GM12892 (cell line): Measurements from ENCODE around the gene RND3.

Source experiments
- DNase-seq: peaks from one replicate; pipeline ENCODE4 v3.0.0; 2011; ENCODE audit not compliant: insufficient read length
- FAIRE-seq: peaks from 2 replicates; lab custom pipeline; 2011; peaks lifted over from hg19 to GRCh38; lab: Jason Lieb, UNC
- POLR2A ChIP-seq: IDR thresholded peaks from 2 replicates; pipeline ENCODE4 v1.6.1; 2011; ENCODE audit warnings: low read depth, low read length, control low read depth
- POLR2AphosphoS5 ChIP-seq: IDR thresholded peaks from 2 replicates; pipeline ENCODE4 v1.6.1; 2011; ENCODE audit warnings: low read depth, low read length, control low read depth
- TAF1 ChIP-seq: IDR thresholded peaks from 2 replicates; pipeline ENCODE4 v1.6.1; 2011; ENCODE audit warnings: low read depth, mild to moderate bottlenecking, control low read depth, low read length, borderline replicate concordance

RND3 gene

DNA sequence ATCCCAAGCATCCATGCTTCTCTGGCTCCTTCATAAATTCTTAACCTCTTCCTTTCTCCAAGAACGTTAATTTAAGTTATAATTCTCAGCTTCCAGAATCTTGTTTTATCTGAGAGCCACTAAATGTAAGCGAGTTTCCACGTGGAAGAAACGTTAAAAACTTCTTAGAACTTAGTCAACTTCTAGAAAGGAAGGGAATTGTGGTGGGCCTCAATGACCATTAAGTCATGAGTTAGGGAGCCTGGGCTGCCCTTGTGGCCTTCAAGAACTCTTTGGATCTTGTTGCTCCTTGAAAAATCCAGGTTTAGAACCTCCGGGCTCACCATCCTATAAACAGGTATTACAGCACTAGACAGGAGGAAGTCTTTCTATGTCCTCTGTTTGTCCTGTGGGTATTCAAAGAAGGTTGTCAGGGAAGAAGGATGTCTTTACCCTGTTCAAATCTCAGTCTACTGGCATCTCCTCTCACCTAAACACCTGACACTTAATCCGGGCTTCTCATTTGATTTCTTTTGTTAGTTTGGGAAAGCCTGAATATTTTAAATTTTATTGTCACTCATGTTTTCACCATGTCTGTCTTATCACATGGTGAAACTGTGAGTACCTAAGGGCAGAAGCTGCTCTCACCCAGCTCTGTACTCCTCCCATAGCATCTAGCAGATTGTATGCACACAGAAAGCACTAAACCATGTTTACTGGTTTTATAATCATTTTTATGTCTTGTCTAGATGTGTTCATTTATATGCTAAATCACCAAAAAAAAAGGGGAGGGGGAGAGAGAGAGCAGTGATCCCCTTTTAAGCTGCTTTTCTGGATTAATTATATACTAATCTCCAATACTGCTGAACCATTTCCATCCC, 6.3 kb downstream of the RND3 start:
- DNase-seq (no peak), FAIRE-seq (no peak)
- no peak for TF ChIP-seq POLR2AphosphoS5
- TF ChIP-seq TAF1: no peak
- no peak for TF ChIP-seq POLR2A

DNA sequence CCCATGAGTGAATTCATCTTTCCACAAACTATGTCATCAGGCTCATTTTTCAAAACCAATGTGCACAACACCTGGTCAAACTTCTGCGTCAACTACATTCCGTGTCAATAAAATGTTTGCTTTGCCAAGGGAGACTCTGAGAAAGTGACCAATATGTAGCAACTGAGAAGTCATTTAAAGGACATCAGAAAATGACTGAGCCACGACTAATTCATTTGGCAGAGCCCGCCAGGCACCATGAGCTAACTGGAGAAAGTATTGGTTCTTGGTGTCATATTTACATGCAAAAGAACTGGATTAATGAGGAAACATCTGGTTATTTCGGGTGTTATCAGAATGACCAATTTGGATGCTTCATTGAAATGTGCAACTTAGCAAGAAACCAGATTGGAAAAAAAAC, 7.2 kb downstream of the RND3 start:
- TF ChIP-seq POLR2AphosphoS5 (no peak), TAF1 (no peak), POLR2A (no peak)
- no peak for FAIRE-seq
- DNase-seq: no peak

DNA sequence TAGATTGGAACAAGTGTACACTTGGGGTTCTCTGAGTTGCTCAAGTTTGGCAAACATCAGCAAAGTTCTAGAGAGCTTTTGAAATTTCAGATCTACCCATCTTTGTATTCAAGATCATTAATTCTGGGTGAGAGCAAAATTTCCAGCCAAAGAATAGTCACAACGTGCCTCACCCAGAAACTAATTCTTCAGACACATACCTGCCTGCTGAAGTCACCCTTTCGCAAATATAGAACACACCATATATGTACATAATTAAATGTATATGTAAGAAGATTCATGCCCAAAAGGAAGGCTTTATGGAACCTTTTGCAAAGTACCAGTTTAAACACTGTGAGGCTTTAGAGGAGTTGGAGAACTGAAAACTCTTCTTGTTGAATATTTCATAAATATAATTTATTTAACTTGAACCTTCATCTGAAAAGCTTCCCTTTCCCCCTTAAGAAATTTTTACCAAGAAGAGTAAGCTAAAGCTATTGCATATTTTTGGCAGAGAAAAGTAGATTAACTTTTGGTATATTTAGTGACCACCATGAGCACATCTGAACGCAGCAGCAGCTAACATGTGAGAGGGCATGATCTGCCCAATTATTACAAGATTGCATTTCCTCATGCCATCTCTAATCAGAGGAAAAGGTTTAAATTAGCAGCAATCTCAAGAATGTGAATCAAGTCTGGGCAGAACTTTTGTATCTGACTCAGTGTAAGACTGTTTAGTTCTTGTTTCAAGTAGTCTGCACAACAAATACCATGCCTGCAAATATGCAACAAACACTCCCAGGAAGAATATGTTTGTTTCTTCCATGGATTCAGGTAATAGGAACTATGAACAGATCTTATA, 8.2 kb downstream of the RND3 start:
- no peak for DNase-seq
- no peak for FAIRE-seq
- TF ChIP-seq POLR2AphosphoS5: no peak
- TF ChIP-seq TAF1: no peak
- TF ChIP-seq POLR2A: no peak

DNA sequence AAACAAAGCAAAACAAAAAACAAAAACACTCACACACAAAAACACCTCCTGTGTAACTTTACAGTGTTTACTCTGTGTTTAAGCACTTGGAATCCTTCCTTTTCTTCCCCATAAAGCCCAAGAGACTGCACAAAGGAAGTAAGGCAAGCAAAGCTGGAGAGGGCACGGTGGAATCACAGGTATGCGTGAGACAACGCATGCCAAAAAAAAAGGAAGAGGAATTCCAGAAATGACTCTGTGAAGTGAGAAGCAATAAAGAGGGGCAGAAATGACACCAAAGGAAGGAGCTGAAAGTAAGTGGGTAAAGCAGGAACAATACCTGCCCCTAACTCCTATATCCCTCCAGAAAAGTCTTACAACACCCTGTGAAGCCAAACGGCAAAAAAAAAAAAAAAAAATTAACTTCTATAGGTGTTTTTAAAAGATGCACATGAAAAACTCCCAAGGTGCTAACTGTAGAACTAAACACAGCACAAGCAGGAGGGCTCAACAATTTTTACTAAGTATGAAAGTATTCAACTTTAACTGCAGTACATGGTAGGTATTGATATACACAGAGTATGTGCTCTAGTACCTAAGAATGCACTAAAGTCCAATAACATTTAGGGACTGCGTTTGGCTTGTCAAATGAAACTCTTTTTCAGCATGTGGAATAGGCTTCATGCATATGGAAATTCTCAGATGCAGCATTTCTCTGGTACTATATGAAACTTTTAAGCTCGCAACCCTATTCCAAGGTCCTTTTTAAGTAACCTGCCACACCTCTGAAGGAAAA, 9.1 kb downstream of the RND3 start:
- TF ChIP-seq TAF1 (no peak), POLR2AphosphoS5 (no peak), POLR2A (no peak)
- no peak for DNase-seq
- no peak for FAIRE-seq

DNA sequence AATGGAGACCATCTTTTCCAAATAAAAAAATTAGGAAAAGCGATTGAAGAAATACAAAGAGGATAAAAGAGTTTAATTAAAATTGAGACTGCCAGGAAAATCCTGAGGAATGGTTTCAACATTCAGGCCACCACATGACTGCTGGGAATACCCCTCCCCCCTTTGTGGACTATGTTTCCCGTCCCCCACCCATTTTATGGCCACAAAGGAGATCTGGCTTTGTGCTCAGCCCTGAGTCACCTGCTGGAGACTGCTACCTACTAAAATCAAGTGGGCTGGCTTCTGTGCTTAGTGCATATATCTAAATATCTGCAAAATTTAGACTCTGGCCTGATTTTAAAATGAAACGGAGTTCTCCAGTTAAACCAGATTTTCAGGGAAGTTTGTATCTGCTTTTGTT, 10.1 kb downstream of the RND3 start:
- no peak for FAIRE-seq
- no peak for DNase-seq
- TF ChIP-seq TAF1 (no peak), POLR2AphosphoS5 (no peak), POLR2A (no peak)

DNA sequence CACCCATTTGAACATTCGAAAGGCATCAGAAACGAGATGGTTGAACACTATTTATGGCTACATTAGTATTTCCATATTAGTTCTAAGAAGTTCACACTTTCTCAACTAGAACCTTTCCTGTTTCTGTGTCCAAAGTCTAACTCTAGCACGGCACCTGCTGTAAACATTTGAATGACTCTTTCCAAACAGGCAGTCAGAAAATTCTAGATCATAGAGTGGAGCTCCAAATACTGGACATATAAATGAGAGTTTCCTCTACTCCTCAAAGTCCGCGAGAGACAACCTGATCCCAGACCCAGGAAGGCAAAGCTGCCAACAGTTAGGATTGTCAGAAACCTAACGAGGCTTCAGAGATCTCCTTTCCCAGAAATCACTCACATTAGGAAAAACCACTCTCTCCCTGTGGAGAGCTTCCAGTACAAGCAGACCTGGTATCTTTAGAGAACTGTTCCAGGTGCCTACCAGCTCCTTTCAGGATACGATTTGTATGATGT, 10.6 kb downstream of the RND3 start:
- DNase-seq (no peak), FAIRE-seq (no peak)
- TF ChIP-seq TAF1: no peak

DNA sequence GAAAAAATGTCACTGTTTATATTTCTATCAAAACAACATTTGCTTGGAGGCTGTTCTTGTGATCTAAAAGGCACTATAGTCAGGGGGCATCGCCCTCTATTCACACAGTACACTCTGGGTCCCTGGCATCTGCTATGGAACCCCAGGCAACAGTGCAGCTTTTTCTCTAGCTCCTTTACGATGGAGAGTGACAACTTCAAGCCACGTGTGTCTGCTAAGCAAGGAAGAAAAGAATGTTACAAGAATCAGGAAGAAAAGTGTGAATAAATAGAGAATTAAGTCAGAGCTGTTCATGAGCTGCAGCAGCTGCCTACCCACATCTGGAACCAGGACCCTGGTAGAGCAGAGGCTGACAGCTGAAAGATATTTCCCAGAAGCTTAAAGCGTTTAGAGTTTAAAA, 11.2 kb downstream of the RND3 start:
- FAIRE-seq: no peak
- TF ChIP-seq TAF1 (no peak), POLR2A (no peak), POLR2AphosphoS5 (no peak)
- DNase-seq: no peak

DNA sequence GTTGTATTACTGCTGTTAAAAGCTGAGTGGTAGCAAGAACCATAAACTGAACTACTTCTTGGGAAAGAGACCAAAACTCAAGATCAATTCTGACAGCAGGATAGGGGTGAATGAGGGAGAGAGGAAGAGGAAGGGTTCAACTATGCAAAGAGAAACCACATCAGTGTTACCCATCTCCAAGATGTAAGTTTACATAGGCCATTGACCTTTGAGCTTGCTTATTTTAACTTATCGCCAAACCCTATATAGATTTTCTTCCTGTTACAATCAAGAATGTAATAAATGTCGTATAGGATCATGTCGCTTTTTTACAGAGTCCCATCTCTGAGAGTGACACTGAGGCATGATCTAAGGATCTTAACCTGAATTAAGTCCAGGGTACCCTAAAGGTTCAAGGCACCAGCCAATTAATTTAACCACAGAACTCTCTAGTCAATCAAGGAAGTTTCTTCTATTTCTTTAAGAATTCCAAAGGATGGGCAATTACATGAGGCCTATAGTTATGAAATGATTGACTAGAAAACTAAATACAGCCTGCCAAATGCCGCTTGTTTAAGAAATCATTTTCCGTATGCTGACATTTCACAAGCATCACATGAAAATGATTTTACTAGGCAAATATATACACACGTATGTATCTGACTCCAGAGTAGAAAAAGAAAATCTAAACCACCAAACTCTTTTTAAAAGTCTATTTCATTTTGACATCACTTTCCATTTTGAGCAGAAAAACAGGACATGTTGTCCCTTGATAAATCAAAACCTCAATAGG, 11.8 kb downstream of the RND3 start:
- FAIRE-seq (no peak), DNase-seq (no peak)
- no peak for TF ChIP-seq POLR2AphosphoS5
- no peak for TF ChIP-seq POLR2A
- no peak for TF ChIP-seq TAF1

DNA sequence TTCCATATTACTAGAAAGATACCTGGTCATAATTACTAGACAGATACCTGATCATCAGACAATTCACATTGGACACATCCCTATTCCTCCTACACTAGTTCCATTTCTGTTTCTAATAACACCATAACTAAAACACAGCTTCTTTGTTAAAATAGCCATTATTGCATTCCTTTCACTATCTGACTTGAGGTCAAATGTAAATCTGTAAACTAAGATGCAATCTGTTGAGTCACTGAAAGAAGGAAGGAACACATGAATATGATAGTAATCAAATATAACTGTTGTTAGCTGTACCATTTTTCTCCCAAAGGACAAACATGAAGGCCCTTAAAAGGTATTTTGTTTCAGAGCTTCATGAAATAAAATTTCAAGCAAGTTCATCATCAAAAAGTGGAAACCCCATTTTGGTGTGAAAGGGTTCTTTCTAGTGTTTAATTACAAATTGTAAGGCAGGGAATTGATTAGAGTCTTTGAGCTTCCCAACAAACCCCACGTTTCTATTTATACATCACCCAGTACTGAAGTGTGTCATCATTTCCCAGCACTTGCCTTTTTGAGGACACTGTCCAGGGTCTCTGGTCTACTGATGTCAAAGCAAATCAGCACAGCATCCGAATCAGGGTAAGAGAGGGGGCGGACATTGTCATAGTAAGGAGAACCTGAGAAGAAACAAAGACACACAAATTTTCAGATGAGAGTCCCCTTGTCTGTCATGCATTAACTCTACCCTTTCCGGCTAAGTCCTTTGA, 13.0 kb downstream of the RND3 start:
- TF ChIP-seq POLR2A (no peak), POLR2AphosphoS5 (no peak), TAF1 (no peak)
- FAIRE-seq: no peak
- no peak for DNase-seq

DNA sequence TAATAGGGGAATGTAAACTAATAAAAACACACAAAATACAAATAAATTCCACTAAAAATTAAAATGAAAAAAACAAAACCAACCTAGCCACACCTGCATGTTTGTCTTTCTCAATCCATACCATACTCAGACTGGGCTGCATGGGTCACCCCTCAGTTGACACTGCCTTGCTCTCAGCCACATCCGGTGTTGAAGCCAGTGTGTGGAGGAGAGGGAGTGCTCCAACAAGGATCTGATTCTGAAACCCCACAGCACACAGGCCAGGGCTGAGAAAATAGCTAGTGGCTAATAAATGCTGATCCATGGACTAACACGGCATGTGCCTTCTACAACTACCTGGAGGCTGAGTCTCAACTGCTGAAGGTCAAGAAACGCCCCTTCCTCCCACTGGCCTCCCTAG, 13.7 kb downstream of the RND3 start:
- TF ChIP-seq TAF1 (no peak), POLR2AphosphoS5 (no peak), POLR2A (no peak)
- FAIRE-seq (no peak), DNase-seq (no peak)

DNA sequence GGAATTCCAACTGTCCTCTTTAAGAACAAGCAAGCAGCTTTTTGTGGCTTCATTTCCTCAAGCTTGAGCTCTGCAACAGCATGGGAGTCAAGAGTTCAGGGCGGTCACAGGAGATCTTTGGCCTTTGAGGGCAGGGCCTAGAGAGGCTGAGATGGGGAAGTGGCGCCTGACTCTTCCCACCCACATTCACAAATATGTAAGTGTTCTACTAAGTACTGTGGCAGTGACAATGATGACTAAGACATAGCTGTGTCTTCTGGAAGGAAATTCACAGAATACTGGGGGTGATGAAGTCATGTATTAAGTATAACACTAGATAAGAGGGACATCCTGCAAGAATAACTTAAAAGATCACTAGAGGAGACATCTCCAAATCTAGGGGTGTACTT, 15.0 kb downstream of the RND3 start:
- no peak for DNase-seq

More for the DNA sequence above, 15.0 kb downstream of the RND3 start:
- no peak for TF ChIP-seq POLR2A
- no peak for TF ChIP-seq POLR2AphosphoS5
- TF ChIP-seq TAF1: no peak
- FAIRE-seq: peak; percentile 48
